ENCODE results near the gene MKS1.

The MKS1 gene

GRCh38 chr17:58195518-58196123 lies 23.4 kb downstream of the MKS1 start:
- no peak for DNase-seq

GRCh38 chr17:58193641-58194255 lies 25.3 kb downstream of the MKS1 start:
- DNase-seq = no peak

GRCh38 chr17:58192612-58193011 lies 26.4 kb downstream of the MKS1 start, which contains the start of gene EPX:
Gene EPX (plus strand): TSS chr17:58192726. CDS start chr17:58192847, 121 bp downstream.
- DNase-seq = no peak

DNA sequence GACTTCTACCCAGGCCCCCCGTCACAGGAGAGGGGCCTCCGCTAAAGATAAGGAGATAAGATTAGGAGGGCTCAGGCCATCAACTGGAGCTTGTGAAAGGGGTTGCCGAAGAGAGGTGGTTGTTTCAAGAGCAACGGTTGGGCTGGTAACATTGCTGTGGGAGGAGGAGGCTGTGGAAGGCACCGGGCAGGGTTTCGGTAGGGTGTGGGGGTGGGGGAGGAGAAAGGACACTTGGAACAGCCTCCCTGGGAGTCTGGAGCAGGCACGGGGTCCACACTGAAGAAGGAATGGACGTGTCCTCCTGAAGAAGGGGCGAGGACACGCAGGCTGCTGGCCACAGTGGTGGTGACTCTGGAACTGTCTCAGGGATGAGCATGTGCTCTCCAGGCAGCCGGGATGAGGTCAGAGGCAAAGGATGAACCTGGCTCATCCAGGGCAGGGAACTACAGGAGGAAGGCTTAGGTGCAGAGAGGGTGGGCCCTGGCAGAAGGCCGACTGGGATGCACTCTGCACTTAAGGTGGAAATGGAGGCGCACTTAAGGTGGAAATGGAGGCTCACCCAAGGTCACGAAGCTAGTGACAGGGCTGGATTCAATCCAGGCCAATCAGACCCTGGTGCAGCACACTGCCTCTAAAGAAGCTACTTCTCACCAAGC lies 27.7 kb downstream of the MKS1 start:
- no peak for DNase-seq

GRCh38 chr17:58189436-58190146 lies 29.5 kb downstream of the MKS1 start:
- no peak for DNase-seq

- no peak for DNase-seq
Observed at GRCh38 chr17:58187675-58188074, 31.4 kb downstream of the MKS1 start.

DNA sequence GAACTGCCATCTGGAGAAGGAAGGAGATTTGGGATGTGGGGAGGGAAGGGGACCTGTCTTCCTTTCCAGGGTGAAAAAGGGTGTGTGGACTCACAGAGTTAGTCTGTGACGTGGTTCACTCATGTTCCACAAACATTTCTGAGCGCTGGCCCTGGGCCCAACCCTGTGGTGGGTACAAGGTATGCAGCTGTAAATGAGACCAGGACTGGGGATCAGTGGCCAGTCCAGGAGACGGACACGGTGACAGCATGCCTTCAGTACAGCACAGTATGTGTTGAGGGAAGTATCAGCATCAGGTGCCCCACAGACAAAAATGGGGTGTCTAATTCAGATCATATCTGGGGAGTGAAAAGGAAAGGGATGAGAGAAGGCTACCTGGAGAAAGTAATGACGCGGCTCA lies 32.0 kb downstream of the MKS1 start:
- no peak for DNase-seq

GRCh38 chr17:58186591-58186990 lies 32.5 kb downstream of the MKS1 start:
- DNase-seq = no peak

- DNase-seq = no peak
Observed at GRCh38 chr17:58184986-58185761, 33.9 kb downstream of the MKS1 start.

- no peak for DNase-seq
Observed at GRCh38 chr17:58184308-58184985, 34.6 kb downstream of the MKS1 start.

DNA sequence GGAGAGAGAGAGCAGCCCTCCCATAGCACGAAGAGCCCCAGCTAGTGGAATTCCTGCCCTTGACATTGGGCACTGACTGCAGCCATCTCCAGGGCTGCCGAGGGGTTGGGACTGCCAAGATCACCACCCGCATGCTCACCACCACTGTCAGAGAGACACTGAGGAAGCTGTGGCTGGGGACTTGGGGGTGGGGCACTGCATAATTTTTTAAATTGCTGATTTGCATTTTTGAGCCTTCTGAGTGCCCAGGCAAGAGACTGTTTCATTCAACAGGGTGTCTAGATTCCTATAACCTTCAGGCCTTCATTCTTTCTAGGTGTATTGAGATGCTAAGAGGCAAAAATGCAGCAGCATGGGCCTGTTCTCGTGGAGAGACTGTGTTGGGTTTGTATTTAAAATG lies 35.5 kb downstream of the MKS1 start:
- DNase-seq = no peak

DNA sequence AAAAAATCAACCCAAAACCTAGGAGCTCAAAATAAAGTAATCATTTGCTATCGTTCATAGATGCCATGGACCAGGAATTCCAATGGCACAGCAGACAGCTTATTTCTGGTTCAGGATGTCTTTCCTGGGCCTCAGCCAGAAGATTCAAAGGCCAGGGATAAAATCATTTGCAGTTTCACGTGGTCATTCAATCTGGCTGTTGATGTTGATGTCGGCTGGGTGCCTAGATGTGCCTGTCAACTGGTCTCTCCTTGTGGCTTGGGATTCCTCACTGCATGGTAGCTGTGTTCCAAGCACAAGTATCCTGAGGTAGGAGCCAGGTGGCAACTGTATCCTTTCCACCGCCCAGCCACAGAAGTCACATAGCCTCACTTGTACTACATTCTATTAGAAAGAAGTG lies 37.3 kb downstream of the MKS1 start:
- no peak for DNase-seq

GRCh38 chr17:58176200-58176599 lies 42.9 kb downstream of the MKS1 start:
- DNase-seq = no peak

DNA sequence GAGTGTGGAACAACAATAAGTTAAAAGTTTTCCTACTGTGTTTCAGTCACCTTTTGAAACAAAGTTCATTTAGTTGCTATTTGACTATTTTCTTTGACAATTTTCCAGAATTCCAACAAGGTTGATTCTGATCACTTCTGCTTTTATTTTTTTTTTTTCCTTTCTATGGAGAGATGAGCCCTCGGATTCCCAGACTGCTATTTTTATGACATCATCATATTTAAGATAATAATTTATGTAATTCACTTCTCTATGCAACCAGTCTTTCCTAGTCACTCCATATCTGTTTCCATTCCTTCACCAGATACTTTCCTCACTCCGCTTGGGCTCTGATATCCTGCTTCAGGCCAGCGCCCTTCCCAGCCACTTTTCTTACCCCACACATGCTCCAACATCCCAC lies 44.2 kb downstream of the MKS1 start:
- no peak for DNase-seq

DNA sequence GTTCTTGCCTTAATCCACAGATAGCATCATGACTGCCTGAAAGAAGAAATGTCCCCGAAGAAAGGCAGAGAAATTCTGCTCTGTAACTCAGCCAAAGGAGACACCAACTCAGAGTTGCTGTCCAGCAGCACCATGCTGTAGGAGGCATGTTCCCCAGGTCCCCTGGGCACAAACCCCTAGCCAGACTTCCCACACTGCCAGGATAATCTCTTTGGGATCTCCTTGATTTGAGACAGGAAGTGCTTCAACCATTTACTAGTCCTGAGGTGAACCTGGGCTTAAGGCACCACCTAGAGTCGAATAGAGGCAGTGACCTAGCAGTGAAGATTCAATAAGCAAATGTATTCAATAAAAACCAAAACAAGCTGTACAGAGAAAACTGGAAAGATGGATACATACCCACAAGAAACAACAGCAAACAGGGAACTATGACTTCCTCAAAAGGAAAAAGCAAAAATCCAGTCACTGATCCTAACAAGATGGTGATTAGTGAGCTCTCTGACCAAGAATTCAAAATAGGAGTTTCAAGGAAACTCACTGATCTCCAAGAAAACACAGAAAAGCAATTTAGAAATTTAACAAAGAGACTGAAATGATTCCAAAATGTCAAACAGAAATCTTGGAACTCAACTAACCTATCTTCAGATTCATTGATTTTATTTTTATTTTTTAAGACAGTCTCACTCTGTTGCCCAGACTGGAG lies 46.5 kb downstream of the MKS1 start:
- DNase-seq = peak; percentile 69 to 73

- no peak for DNase-seq
Observed at GRCh38 chr17:58170622-58171021, 48.4 kb downstream of the MKS1 start.

- no peak for DNase-seq
Observed at GRCh38 chr17:58166682-58167081, 52.4 kb downstream of the MKS1 start, which contains the start of gene OR4D2. Gene OR4D2 (plus strand): TSS chr17:58166982. CDS start chr17:58169656, 2,674 bp downstream.

- no peak for DNase-seq
Observed at GRCh38 chr17:58165981-58166380, 53.1 kb downstream of the MKS1 start.

DNA sequence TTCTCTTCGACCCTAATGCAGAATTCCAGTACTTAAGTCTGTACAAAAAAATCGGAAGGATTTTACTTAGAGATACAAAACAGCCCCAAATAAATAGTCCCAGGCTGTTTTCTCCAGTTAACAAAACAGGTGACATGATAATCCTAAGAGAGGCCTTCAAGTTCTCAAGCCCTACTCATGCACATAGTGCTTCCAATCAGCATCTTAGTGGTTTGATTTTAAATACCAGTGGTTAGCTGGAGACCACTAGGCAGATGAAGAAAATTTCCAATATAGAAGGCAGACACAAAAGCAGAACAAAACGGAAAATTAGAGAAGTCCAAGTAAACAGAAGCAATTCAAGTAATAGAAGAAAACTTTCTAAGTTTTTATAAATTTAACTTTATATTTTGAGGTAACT lies 57.5 kb downstream of the MKS1 start:
- no peak for DNase-seq

DNA sequence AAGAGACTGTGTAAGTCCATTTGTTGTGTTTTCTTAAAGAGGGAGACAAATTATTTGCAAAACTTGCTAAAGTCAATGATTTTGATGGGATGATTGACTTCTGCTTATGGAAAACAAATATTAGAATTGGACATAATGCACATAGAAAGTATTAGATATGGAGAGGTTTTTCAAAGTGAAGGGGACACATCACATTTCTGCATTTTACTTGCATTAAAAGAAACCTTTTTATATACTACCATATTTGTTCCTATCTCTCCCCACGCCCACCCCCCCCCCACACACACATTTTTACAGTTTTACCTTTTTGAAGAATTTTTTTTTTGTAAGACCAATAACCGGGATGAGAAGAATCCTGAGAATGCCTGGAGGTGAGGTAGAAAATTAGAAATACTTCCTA lies 60.9 kb downstream of the MKS1 start:
- no peak for DNase-seq

Data from NCI-H2081 (cell line).